ENCODE results near the gene CNOT6. TPM values are rescaled to one million over a fixed set of nuclear protein-coding genes. Genes with fewer than 3 reads are reported as not detected.

CNOT6 gene
- total RNA-seq, 8 experiments from 2014 or later = 7.4 to 29.4 (median 20.2) TPM

DNA sequence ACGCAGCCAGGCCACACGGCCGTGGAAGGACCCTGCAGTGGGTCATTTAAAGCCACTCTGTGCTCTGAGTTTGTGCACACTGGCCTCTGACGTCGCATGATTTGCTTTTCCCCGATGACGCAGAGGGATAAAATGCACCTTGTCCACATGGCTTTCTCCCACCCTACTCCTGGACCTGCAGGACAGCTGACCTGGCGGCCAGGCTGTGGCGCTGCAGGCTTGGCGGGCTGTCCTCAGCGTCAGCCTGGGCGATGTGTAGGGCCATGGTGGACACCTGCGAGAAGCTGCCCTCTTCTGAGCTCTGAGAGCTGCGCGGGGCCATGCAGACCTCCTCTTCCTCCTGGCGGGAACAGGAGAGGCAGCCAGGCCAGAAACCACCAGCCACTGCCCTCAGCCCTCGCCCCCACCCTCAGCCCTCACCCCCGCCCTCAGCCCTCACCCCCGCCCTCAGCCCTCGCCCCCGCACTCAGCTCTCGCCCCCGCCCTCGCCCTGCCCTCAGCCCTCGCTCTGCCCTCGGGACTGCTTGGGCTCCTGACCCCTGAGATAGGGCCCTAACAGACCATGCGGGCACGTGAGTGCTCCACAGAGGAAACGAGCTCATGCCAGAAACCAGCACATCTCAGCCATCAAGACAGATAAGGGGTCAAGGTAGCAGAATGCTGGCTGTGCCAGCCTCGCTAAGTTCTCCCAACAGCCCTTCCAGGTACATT lies 117.1 kb downstream of the CNOT6 start:
- Histone ChIP-seq H3K4me1 (replicated peaks in 1 of 2) (peaks cover 9 to 10% of the 10 kb centered on the region in 2 donors), H3K4me3 (no peak overlapping the region), H3K27ac (no peak overlapping the region)
- in situ Hi-C loops (cut with MboI; ENCODE audit: low pct_unique_long_range_greater_than_20kb in 2 of 9, low sequenced_read_pairs in 9 of 9, unreplicated experiment in 9 of 9) = no loop called here
- 93% methylated on average over 3 of the region's 30 CpGs; no CpG with 5 or more reads in 9 of the 10 experiments for WGBS, 10 experiments
- ATAC-seq (replicated peaks in 6 of 8) = peak in 1 of 8 experiments; percentile 52

DNA sequence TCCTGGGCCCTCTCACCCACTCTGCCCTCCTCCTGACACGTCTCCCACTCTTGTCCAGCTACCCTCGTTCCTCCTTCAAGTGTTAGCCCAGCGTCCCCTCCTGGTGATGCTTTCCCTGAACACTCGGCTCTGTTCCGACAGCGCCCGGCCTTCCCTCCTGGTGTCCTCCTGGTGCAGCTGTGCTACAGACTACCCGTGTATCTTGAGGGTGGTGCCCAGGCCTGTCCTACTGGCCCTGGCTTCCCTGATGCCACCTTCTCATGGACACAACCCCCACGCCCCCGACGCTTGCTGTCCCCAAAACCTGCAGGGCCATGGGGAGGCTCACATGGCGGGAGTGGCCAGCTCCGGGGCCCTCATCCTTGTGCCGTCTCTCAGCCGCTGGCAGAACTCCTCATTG lies 118.5 kb downstream of the CNOT6 start:
- no peak overlapping the region for H3K27ac ChIP-seq
- no peak for ATAC-seq (replicated peaks in 6 of 8)
- WGBS, 10 experiments = 100% methylated on average over 1 of the region's 15 CpGs; no CpG with 5 or more reads in 9 of the 10 experiments
- H3K4me3 ChIP-seq = no peak overlapping the region
- in situ Hi-C loops (cut with MboI; ENCODE audit: low pct_unique_long_range_greater_than_20kb in 2 of 9, low sequenced_read_pairs in 9 of 9, unreplicated experiment in 9 of 9) = no loop called here
- H3K4me1 ChIP-seq (replicated peaks in 1 of 2) = peaks cover 8 to 10% of the 10 kb centered on the region in 2 donors

DNA sequence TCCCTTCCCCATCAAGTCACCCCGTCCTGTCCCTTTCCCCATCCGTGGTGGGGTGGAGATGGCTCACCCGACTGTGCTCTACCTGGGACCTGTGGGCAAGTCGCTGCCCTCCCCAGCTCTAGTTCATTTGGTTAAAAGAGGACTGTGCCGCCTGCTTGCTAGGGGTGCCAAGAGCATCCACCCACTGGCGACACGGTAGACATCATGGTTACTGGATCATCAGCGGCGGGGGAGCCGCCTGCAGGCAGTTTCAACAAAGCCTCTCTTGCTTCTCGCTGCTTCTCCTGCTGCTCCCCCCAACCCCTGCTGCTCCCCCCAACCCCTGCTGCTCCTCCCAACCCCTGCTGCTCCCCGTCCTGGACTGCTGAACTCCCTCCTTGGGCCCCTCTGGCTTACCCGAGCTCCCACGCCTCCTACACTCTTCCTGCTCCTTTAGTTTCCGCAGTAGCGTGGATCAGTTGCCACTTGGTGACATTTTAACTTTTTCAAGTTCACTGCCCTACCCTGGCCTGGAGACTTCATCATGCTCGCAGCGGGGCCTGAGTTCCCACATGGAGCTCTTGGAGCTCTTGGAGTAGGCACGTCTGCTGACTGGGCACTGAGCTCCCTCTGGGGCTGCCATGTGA lies 119.1 kb downstream of the CNOT6 start:
- Histone ChIP-seq H3K27ac (no peak overlapping the region), H3K4me3 (no peak overlapping the region), H3K4me1 (replicated peaks in 1 of 2) (peaks cover 2 to 4% of the 10 kb centered on the region in 2 donors)
- no peak for ATAC-seq (replicated peaks in 6 of 8)
- WGBS, 10 experiments = 87% methylated on average over 3 of the region's 19 CpGs; no CpG with 5 or more reads in 9 of the 10 experiments
- in situ Hi-C loops (cut with MboI; ENCODE audit: low pct_unique_long_range_greater_than_20kb in 2 of 9, low sequenced_read_pairs in 9 of 9, unreplicated experiment in 9 of 9) = no loop called here

DNA sequence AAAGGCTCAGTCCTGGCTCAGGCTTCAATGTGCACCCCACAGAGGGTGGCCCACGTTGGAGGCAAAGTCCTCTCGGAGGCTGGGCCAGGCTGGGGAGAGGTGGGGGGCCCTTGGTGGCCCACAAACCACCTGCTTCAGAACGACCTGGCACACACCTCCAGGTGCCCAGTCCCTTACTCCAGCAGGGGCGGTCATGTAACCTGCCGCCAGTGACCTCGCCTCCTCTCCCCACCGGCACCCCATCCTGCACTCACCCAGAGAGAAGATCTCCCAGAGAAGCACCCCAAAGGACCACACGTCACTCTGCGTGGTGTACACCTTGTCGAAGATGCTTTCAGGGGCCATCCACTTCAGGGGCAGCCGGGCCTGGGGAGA lies 119.6 kb downstream of the CNOT6 start:
- 80% methylated on average over 4 of the region's 11 CpGs; no CpG with 5 or more reads in 9 of the 10 experiments for WGBS, 10 experiments

DNA sequence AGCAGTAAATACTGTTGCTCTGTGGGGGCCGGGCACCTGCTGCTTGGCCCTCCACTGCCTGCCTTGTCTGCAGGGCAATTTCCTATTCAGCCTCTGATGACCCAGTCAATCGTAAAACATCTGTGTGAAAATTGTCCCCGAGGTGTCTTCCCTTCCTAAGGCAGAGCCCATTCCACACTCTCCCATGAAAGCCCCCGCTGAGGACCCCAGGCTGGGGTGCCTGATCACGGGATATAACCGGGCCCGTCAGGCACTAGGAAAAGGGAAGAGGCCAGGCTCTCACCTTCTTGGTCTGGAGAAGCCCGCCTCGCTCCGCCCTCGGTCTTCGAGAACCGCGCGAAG lies 124.3 kb downstream of the CNOT6 start:
- 3 to 10% methylated on average over 2 to 6 of the region's 15 CpGs; no CpG with 5 or more reads in 8 of the 10 experiments for WGBS, 10 experiments
- H3K4me1 ChIP-seq (replicated peaks in 1 of 2) = peaks cover 0 to under 1% of the 10 kb centered on the region in 2 donors
- in situ Hi-C loops (cut with MboI; ENCODE audit: low pct_unique_long_range_greater_than_20kb in 2 of 9, low sequenced_read_pairs in 9 of 9, unreplicated experiment in 9 of 9) = no loop called here
- H3K4me3 ChIP-seq = peak overlapping the region; percentile 42 to 86 (median 57)
- H3K27ac ChIP-seq = no peak overlapping the region
- no peak for ATAC-seq (replicated peaks in 6 of 8)

More for the DNA sequence above, 119.6 kb downstream of the CNOT6 start:
- no peak overlapping the region for H3K27ac ChIP-seq
- H3K4me3 ChIP-seq = no peak overlapping the region
- in situ Hi-C loops (cut with MboI; ENCODE audit: low pct_unique_long_range_greater_than_20kb in 2 of 9, low sequenced_read_pairs in 9 of 9, unreplicated experiment in 9 of 9) = no loop called here
- no peak for ATAC-seq (replicated peaks in 6 of 8)
- no peaks in the 10 kb centered on the region for H3K4me1 ChIP-seq (replicated peaks in 1 of 2)

DNA sequence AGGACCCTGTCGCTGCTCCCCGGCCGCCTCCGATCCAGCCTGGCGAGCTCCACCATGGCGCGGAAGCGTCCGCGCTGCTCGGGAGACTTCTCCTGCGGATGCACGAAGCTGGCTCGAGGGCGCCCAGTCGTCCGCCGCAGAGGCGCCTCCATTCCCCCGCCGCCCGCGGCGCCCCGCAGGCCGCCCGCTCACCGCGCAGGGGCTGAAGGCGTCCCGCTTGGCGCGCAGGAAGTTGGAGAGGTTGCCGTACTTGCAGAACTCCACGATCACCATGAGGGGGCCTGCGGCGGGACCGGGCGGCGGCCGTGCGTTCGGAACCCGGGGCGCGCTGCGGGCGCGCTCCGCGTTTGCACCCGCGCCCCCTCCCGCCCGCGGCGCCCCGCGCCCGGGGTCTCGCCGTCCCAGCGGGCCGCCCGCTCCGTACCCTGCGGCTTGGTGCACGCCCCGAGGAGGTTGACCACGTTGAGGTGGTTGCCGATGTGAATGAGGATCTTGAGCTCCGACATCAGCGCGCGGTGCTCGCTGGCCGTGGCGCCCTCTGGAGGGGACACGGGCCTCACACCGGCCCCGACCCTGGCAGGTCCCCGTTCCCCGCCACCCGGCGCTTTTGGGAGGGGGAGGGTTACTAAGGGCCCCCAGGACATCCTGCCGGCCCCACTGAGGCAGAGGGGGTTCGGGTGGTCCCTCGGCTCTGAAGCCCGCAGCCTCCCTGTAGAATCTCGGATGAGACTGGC lies 124.8 kb downstream of the CNOT6 start:
- Histone ChIP-seq H3K27ac (no peak overlapping the region), H3K4me3 (peak overlapping the region; percentile 42 to 86 (median 57)), H3K4me1 (replicated peaks in 1 of 2) (peaks cover 0 to 3% of the 10 kb centered on the region in 2 donors)
- peak; percentile 45 to 96 (median 88) for ATAC-seq (replicated peaks in 6 of 8)
- in situ Hi-C loops (cut with MboI; ENCODE audit: low pct_unique_long_range_greater_than_20kb in 2 of 9, low sequenced_read_pairs in 9 of 9, unreplicated experiment in 9 of 9) = no loop called here
- 2 to 40% methylated on average over 3 to 9 of the region's 90 CpGs; no CpG with 5 or more reads in 8 of the 10 experiments for WGBS, 10 experiments

DNA sequence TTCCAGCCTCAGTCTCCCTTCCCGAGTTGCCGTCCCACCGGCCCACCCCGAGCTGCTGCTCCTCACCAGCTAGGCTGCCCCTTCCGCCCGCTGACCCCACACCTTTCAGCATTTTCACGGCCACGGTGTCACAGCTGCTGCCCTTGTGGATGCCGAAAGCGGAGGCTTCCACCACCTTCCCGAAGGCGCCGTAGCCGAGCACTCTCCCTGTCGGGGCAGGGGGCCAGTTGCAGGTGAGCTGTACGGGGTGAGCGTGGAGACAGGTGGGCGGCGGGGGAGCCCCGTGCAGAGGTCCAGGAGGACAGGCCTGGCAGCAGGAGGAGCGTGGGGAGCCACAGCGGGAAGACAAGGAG lies 125.4 kb downstream of the CNOT6 start:
- no peak overlapping the region for H3K27ac ChIP-seq
- ATAC-seq (replicated peaks in 6 of 8) = no peak
- WGBS, 10 experiments = no CpG with 5 or more reads among the region's 22 CpGs
- peak overlapping the region in 1 of 5 donors; percentile 86 for H3K4me3 ChIP-seq
- peaks cover 0 to 3% of the 10 kb centered on the region in 2 donors for H3K4me1 ChIP-seq (replicated peaks in 1 of 2)
- in situ Hi-C loops (cut with MboI; ENCODE audit: low pct_unique_long_range_greater_than_20kb in 2 of 9, low sequenced_read_pairs in 9 of 9, unreplicated experiment in 9 of 9) = no loop called here

DNA sequence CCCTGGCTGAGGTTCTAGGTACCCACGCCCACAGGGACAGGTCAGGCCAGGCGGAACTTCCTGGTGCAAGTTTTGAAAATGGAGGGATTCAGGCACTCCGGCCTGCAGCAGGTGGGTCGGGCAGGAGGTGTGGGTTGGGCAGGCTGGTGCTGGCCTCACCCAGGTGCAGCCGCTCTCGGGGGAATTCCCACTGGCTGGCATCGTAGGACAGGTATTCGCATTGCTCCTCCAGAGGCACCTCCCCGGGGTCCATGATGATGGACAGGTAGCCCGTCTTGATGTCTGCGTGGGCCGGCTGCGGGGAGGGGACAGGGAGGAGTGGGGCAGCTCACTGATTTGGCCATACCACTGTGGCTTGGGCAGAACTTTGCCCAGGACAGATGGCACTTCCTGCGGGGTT lies 125.8 kb downstream of the CNOT6 start:
- Histone ChIP-seq H3K27ac (no peak overlapping the region), H3K4me1 (replicated peaks in 1 of 2) (peaks cover 0 to 3% of the 10 kb centered on the region in 2 donors), H3K4me3 (no peak overlapping the region)
- 92 to 100% (median 93%) methylated on average over 1 to 11 of the region's 14 CpGs; no CpG with 5 or more reads in 7 of the 10 experiments for WGBS, 10 experiments
- in situ Hi-C loops (cut with MboI; ENCODE audit: low pct_unique_long_range_greater_than_20kb in 2 of 9, low sequenced_read_pairs in 9 of 9, unreplicated experiment in 9 of 9) = no loop called here
- ATAC-seq (replicated peaks in 6 of 8) = no peak

DNA sequence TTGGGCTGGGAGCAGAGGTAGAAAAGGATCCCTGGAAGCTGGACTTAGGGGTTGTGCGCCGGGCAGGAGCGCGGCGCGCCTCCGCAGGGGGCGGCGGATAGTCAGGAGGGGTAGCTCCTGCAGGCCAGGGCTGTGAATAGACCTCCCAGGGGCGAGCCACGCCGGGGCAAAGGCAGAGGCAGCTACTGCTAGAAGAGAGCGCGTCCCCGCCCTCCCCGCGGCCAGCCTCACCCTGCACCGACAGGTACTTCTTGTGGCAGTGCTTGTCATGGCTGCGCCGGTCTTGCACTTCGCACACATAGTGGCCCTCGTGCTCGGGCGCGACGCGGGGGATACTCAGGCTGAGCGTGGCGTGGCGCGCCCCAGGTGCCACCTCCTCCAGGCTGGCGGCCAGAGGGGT lies 127.1 kb downstream of the CNOT6 start:
- ATAC-seq (replicated peaks in 6 of 8) = no peak
- no peak overlapping the region for H3K4me3 ChIP-seq
- WGBS, 10 experiments = 91 to 96% methylated on average over 4 to 7 of the region's 32 CpGs; no CpG with 5 or more reads in 8 of the 10 experiments
- no peak overlapping the region for H3K27ac ChIP-seq
- in situ Hi-C loops (cut with MboI; ENCODE audit: low pct_unique_long_range_greater_than_20kb in 2 of 9, low sequenced_read_pairs in 9 of 9, unreplicated experiment in 9 of 9) = no loop called here
- peaks cover 0 to 3% of the 10 kb centered on the region in 2 donors for H3K4me1 ChIP-seq (replicated peaks in 1 of 2)

DNA sequence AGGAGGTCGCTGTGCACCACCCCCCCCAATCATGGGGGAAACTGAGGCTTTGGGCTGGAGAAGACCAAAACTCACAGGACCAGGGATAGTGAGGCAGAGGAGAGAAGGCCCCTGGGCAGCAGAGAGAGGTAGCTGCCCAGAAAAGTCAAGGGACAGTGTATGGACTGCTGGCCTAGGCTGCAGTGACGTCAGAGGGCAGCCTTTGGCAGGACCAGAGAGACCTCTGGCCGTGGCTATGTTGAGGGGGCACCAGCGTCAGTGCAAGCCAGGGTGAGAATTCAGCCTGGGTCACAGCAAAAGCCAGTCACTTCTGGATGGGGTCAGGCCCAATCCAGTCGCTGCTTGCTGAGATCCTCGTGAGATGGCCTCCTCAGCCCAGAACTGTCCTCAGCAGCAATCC lies 128.7 kb downstream of the CNOT6 start:
- Histone ChIP-seq H3K4me3 (no peak overlapping the region), H3K27ac (no peak overlapping the region), H3K4me1 (replicated peaks in 1 of 2) (peaks cover 0 to 3% of the 10 kb centered on the region in 2 donors)
- in situ Hi-C loops (cut with MboI; ENCODE audit: low pct_unique_long_range_greater_than_20kb in 2 of 9, low sequenced_read_pairs in 9 of 9, unreplicated experiment in 9 of 9) = no loop called here
- ATAC-seq (replicated peaks in 6 of 8) = no peak
- WGBS, 10 experiments = 60 to 100% (median 67%) methylated on average over 1 of the region's 6 CpGs; no CpG with 5 or more reads in 7 of the 10 experiments

DNA sequence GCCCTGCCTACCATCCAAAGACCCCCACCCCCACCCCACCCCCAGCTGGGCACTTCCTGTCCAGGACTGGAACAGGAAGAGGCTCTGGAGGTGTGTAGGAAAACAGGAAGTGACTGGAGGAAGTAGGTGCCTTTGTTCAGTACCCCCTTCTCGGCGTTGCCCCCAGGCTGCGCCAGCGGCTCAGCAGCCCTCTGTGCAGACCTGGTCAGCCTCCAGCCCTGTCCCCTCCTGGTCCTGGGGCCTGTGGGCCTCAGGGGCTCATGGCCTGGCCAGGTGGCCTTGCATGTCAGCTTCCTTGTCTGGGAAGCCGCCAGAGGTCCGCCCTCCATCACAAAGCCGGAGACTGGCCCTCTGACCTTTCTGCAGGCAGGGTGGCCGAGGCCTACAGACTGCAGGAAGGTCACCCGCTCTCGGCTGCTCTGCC lies 129.2 kb downstream of the CNOT6 start:
- in situ Hi-C loops (cut with MboI; ENCODE audit: low pct_unique_long_range_greater_than_20kb in 2 of 9, low sequenced_read_pairs in 9 of 9, unreplicated experiment in 9 of 9) = no loop called here
- 80 to 100% methylated on average over 1 of the region's 10 CpGs; no CpG with 5 or more reads in 8 of the 10 experiments for WGBS, 10 experiments
- Histone ChIP-seq H3K27ac (no peak overlapping the region), H3K4me3 (no peak overlapping the region), H3K4me1 (replicated peaks in 1 of 2) (peaks cover 0 to 3% of the 10 kb centered on the region in 2 donors)
- ATAC-seq (replicated peaks in 6 of 8) = no peak

DNA sequence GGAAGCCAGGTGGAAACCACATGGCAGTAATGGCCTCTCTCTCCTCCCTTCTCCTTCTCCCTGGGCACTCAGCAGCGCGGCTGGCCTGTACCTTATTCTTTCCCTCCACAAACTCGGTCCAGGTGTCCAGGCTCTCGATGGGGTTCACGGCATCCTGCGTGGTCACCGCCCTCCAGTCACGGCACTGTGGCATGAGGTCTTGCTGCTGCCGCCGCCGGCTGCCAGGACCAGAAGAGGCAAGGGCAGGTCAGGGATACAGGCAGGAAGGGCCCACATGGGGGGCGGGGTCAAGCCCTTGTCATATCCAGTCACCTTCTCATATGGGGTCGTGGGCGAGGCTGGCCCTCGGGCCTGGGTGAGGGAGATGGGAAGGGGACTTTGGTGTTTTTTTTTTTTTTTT lies 129.7 kb downstream of the CNOT6 start:
- no peak overlapping the region for H3K4me3 ChIP-seq
- peaks cover 0 to 3% of the 10 kb centered on the region in 2 donors for H3K4me1 ChIP-seq (replicated peaks in 1 of 2)
- WGBS, 10 experiments = 100% methylated on average over 1 of the region's 15 CpGs; no CpG with 5 or more reads in 9 of the 10 experiments
- in situ Hi-C loops (cut with MboI; ENCODE audit: low pct_unique_long_range_greater_than_20kb in 2 of 9, low sequenced_read_pairs in 9 of 9, unreplicated experiment in 9 of 9) = no loop called here
- ATAC-seq (replicated peaks in 6 of 8) = no peak
- H3K27ac ChIP-seq = no peak overlapping the region

DNA sequence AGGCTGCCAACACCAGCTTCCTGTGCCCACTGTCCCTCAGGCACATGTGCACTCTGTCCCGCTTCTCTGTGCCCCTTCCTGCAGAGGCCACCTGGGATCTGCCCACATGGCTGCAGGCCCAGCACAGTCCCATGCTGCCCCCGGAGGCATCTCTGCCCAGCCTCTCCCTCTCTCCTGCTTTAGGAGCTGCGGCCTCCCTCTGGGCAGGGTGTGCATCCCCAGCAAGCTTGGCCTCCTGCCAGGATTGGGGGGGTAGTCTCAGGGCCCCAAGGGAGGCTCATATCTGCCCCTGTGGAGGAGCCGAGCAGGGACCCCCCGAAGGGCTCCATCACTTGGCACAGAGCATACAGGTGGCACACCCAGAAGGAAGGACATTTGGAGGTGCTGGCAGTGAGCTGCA lies 130.4 kb downstream of the CNOT6 start:
- no peak overlapping the region for H3K4me3 ChIP-seq
- H3K27ac ChIP-seq = no peak overlapping the region
- WGBS, 10 experiments = 30 to 80% methylated on average over 1 to 2 of the region's 5 CpGs; no CpG with 5 or more reads in 8 of the 10 experiments
- H3K4me1 ChIP-seq (replicated peaks in 1 of 2) = peaks cover 0 to 3% of the 10 kb centered on the region in 2 donors
- in situ Hi-C loops (cut with MboI; ENCODE audit: low pct_unique_long_range_greater_than_20kb in 2 of 9, low sequenced_read_pairs in 9 of 9, unreplicated experiment in 9 of 9) = no loop called here
- ATAC-seq (replicated peaks in 6 of 8) = peak in 4 of 8 experiments; percentile 17 to 60 (median 41)

Data from motor neuron (in vitro differentiated cells).